K562 (cell line): Measurements from ENCODE around the gene CTXND1. TPM values are rescaled to one million over a fixed set of nuclear protein-coding genes. Genes with fewer than 3 reads are reported as not detected.

Experiments
- ATAC-seq: fragments of 200-7000 bp; cut with Tn5 transposase; 3 replicates; pipeline ENCODE4 v1.9.1; 2020; ENCODE audit warnings: moderate library complexity
- BruUV-seq: library from RNA; stranded (reverse); fragments of 400-500 nt; replicated peaks from 2 replicates; lab custom pipeline; 2021; lab: Mats Ljungman, UMichigan
- CTCF ChIA-PET: fragments of 300-600 bp; formaldehyde crosslinking; extraction: SDS; loops from one replicate; lab custom pipeline; 2021; ENCODE audit warnings: low intra/inter-chr PET ratio; lab: Yijun Ruan, JAX
- POLR2A ChIA-PET: fragments of 300-600, 350-650 bp; sonication (Branson Sonifier 250); formaldehyde crosslinking; extraction: SDS; loops from one replicate; lab custom pipeline; 2021; ENCODE audit warnings: antibody characterized with exemption, inconsistent platforms; lab: Yijun Ruan, JAX
- DNase-seq, 4 experiments: peaks; one replicate each; pipeline versions ENCODE4 v3.0.0 to v3.0.0-alpha.2; 2011 to 2018; ENCODE audit warnings: low spot score in 3 of 4, mixed read lengths in 3 of 4; ENCODE audit errors: extremely low read depth in 1 of 4
- FAIRE-seq: peaks from 2 replicates; lab custom pipeline; 2011; peaks lifted over from hg19 to GRCh38; lab: Jason Lieb, UNC
- H2AFZ ChIP-seq: 2 replicates; pipeline ENCODE4 v1.6.0; 2011; ENCODE audit warnings: low read depth, low read length, control low read depth, inconsistent platforms
- H3K27ac ChIP-seq: fragments of 200-600 bp; 3 replicates; pipeline ENCODE4 v1.8.0; 2011; ENCODE audit warnings: low read depth, mild to moderate bottlenecking, control low read depth, inconsistent platforms, low read length, moderate library complexity, mixed read lengths; ENCODE audit errors: extremely low read depth
- H3K27me3 ChIP-seq, 2 experiments: fragments of 300-600 bp in 1 of 2; 2 replicates in 1 of 2; 3 replicates in 1 of 2; pipeline versions ENCODE4 v1.6.0 to v1.8.0; 2011; ENCODE audit warnings: inconsistent platforms in 2 of 2, low read length in 2 of 2, mild to moderate bottlenecking in 1 of 2, mixed read lengths in 1 of 2, moderate library complexity in 1 of 2; ENCODE audit not compliant: control insufficient read depth in 2 of 2, insufficient read depth in 2 of 2
- H3K36me3 ChIP-seq: fragments of 300-600 bp; 3 replicates; pipeline ENCODE4 v1.8.0; 2011; ENCODE audit warnings: mild to moderate bottlenecking, low read length, inconsistent platforms; ENCODE audit not compliant: control insufficient read depth, insufficient read depth
- H3K4me1 ChIP-seq, 2 experiments: fragments of 200-600 bp in 1 of 2; replicated peaks in 1 of 2; 2 replicates in 1 of 2; 3 replicates in 1 of 2; pipeline versions ENCODE4 v1.5.1 to v1.8.0; 2011; ENCODE audit warnings: inconsistent platforms in 2 of 2, low read length in 2 of 2, mild to moderate bottlenecking in 1 of 2, mixed read lengths in 1 of 2, moderate library complexity in 1 of 2; ENCODE audit not compliant: control insufficient read depth in 2 of 2, insufficient read depth in 2 of 2
- H3K4me2 ChIP-seq: 2 replicates; pipeline ENCODE4 v1.6.1; 2011; ENCODE audit warnings: low read length, control low read depth, inconsistent platforms, mixed read lengths; ENCODE audit not compliant: insufficient read depth
- H3K4me3 ChIP-seq: fragments of 200-600 bp; sonication (generic), shearing (Covaris generic); 2 replicates; pipeline ENCODE4 v1.5.1; 2016; ENCODE audit warnings: control low read depth, inconsistent platforms
- H3K79me2 ChIP-seq: fragments of 200-600 bp; 3 replicates; pipeline ENCODE4 v1.8.0; 2011; ENCODE audit warnings: low read length, inconsistent platforms; ENCODE audit not compliant: control insufficient read depth, insufficient read depth
- H3K9ac ChIP-seq, 2 experiments: 2 replicates each; pipeline versions ENCODE4 v1.6.0 to v1.6.1; 2011; ENCODE audit warnings: low read depth in 2 of 2, low read length in 2 of 2, control low read depth in 1 of 2, inconsistent platforms in 1 of 2, mild to moderate bottlenecking in 1 of 2, mixed read lengths in 1 of 2; ENCODE audit not compliant: insufficient read depth in 1 of 2
- H3K9me1 ChIP-seq: one replicate; pipeline ENCODE4 v1.6.0; 2011; ENCODE audit warnings: inconsistent platforms, mild to moderate bottlenecking, low read length, moderate library complexity; ENCODE audit not compliant: control insufficient read depth, insufficient read depth
- H3K9me3 ChIP-seq: replicated peaks from 2 replicates; pipeline ENCODE4 v1.5.1; 2011; ENCODE audit warnings: low read depth, low read length, inconsistent platforms; ENCODE audit not compliant: control insufficient read depth, insufficient read depth
- H4K20me1 ChIP-seq: replicated peaks from 2 replicates; pipeline ENCODE4 v1.6.1; 2011; ENCODE audit warnings: low read length, inconsistent platforms, mixed read lengths; ENCODE audit not compliant: control insufficient read depth, insufficient read depth
- CAMTA2 ChIP-seq: fragments of 250-450 bp; sonication (Bioruptor Pico); conservative IDR thresholded peaks from 2 replicates; pipeline ENCODE4 v1.5.1; 2022
- EGR1 ChIP-seq: fragments of 450-650 bp; conservative IDR thresholded peaks from 2 replicates; pipeline ENCODE4 v1.6.1; 2017; ENCODE audit warnings: mild to moderate bottlenecking
- ELF1 ChIP-seq: fragments of 200-800 bp; sonication (Bioruptor generic); IDR thresholded peaks from 2 replicates; pipeline ENCODE4 v1.6.1; 2016; ENCODE audit warnings: missing genetic modification characterization, missing compliant biosample characterization
- HDAC1 ChIP-seq, 2 experiments: fragments of 450-650 bp; IDR thresholded peaks; 2 replicates each; pipeline ENCODE4 v1.6.1; 2016 to 2017; ENCODE audit warnings: inconsistent platforms in 1 of 2, mild to moderate bottlenecking in 1 of 2, moderate library complexity in 1 of 2
- NKRF ChIP-seq: fragments of 450-650 bp; IDR thresholded peaks from 2 replicates; pipeline ENCODE4 v1.6.1; 2016; ENCODE audit warnings: borderline replicate concordance
- PCBP2 ChIP-seq: fragments of 200-400 bp; formaldehyde crosslinking; IDR thresholded peaks from 2 replicates; pipeline ENCODE4 v1.6.1; 2018; ENCODE audit warnings: low read length, low read depth, mild to moderate bottlenecking, moderate library complexity; ENCODE audit not compliant: poor library complexity, severe bottlenecking
- PHF8 ChIP-seq: fragments of 200-600 bp; sonication (generic); IDR thresholded peaks from 2 replicates; pipeline ENCODE4 v1.6.1; 2012; ENCODE audit warnings: mixed run types, mild to moderate bottlenecking, inconsistent platforms, low read length, moderate library complexity, borderline replicate concordance
- POLR2A ChIP-seq: fragments of 450-650 bp; conservative IDR thresholded peaks from 2 replicates; pipeline ENCODE4 v1.6.1; 2016
- RBM17 ChIP-seq: fragments of 200-400 bp; formaldehyde crosslinking; IDR thresholded peaks from 2 replicates; pipeline ENCODE4 v1.6.1; 2017; ENCODE audit warnings: low read depth, mild to moderate bottlenecking, low read length, borderline replicate concordance
- SAP30 ChIP-seq: fragments of 200-600 bp; sonication (generic); IDR thresholded peaks from 2 replicates; pipeline ENCODE4 v1.6.1; 2012; ENCODE audit warnings: borderline replicate concordance, low read depth, mild to moderate bottlenecking, moderate library complexity, low read length, control low read depth, inconsistent platforms; ENCODE audit not compliant: insufficient read depth, poor library complexity, severe bottlenecking
- TAF1 ChIP-seq: IDR thresholded peaks from 2 replicates; pipeline ENCODE4 v1.6.1; 2011; ENCODE audit warnings: mild to moderate bottlenecking, low read length, moderate library complexity; ENCODE audit not compliant: insufficient read depth, control insufficient read depth, severe bottlenecking; ENCODE audit errors: extremely low read depth
- USF1 ChIP-seq: sonication (generic); formaldehyde crosslinking; IDR thresholded peaks from 2 replicates; pipeline ENCODE4 v1.9.0; 2022; ENCODE audit warnings: mild to moderate bottlenecking, missing genetic modification reagents
- ZNF24 ChIP-seq: fragments of 450-650 bp; IDR thresholded peaks from 2 replicates; pipeline ENCODE4 v1.6.1; 2016
- WGBS: fragments of 100-300 bp; shearing (Covaris generic); methylation state at CpG from one replicate; pipeline ENCODE4 v1.1.6; 2016; ENCODE audit warnings: low coverage, mixed read lengths; ENCODE audit not compliant: insufficient coverage; ENCODE audit errors: missing lambda C conversion rate; 5-methylcytosine and 5-hydroxymethylcytosine counted together
- in situ Hi-C: fragments of 300-500 bp; cut with MboI; formaldehyde crosslinking; loops from 4 replicates; pipeline ENCODE4 v1.15.0; 2018; ENCODE audit warnings: inconsistent platforms, mixed read lengths
- intact Hi-C: fragments of 100-400 bp; cut with micrococcal nuclease; formaldehyde crosslinking; loops from 2 replicates; pipeline ENCODE4 v1.14.2; 2022
- polyA plus RNA-seq, 8 experiments: library from polyadenylated mRNA; depleted of rRNA in 4 of 8; stranded (reverse) in 5 of 8; unstranded in 3 of 8; fragments of >200 nt; fragmentation: Nextera tagmentation in 2 of 8; fragmentation: Illumina TruSeq in 1 of 8; extraction: Ambion mirVana in 2 of 8; extraction: Trizol in 1 of 8; gene quantifications; 2 replicates each; pipeline versions ENCODE4 v1.2.1 to v1.2.3, GENCODE V29; 2011 to 2014; ENCODE audit warnings: inconsistent platforms in 1 of 8, missing spikeins in 1 of 8
- total RNA-seq, 7 experiments: library from RNA; depleted of rRNA in 6 of 7; stranded (reverse); fragments of >200 nt in 6 of 7; fragmentation: Illumina TruSeq in 2 of 7; extraction: Trizol in 2 of 7; gene quantifications; 2 replicates each; pipeline versions ENCODE4 v1.2.1 to v1.2.3, GENCODE V29; 2011 to 2021; ENCODE audit warnings: low replicate concordance in 1 of 7
- TF ChIP-seq, protein P1 (sequence below): sonication (generic); formaldehyde crosslinking; IDR thresholded peaks from 2 replicates; pipeline ENCODE4 v1.8.1; 2023; ENCODE audit warnings: mild to moderate bottlenecking, missing genetic modification reagents, moderate library complexity
- TF ChIP-seq, protein P2 (sequence below): sonication (generic); formaldehyde crosslinking; IDR thresholded peaks from 2 replicates; pipeline ENCODE4 v1.5.0; 2020; ENCODE audit warnings: missing genetic modification reagents

CTXND1 gene
- total and polyA plus RNA-seq, 9 of the 15 experiments (the other 6 are each of a cell fraction or from before 2014, with no cell fraction given), result 0.04 TPM; not detected in 7

- intact Hi-C loops (loop anchor here (10.0 kb wide), 1 partner anchor 258 kb away; the partner anchor contains the start of gene MTHFS), in situ Hi-C loops (loop anchor here (25.0 kb wide), 1 partner anchor 265 kb away; the partner anchor contains the start of gene MTHFS)
- ChIA-PET POLR2A (interaction anchor here (0.6 to 2.2 kb wide), 6 partner anchors 8 to 398 kb away, joined by 3 to 6 read pairs (median 4); no protein-coding TSS in a partner anchor), CTCF (no interaction called here)
- FAIRE-seq, result no peak
- Histone ChIP-seq H3K4me2 (peak overlapping the region; percentile 90), H3K9me3 (no peaks in the 10 kb centered on the region), H3K4me1 (peaks cover 32 to 47% of the 10 kb centered on the region in 2 experiments), H4K20me1 (no peaks in the 10 kb centered on the region), H2AFZ (peak overlapping the region; percentile 91), H3K27ac (peak overlapping the region; percentile 68; the same call in 2 of the 3 replicates), H3K36me3 (peaks cover 20% of the 10 kb centered on the region; the same call in 1 of the 3 replicates), H3K4me3 (peak overlapping the region; percentile 58), H3K9ac (peak overlapping the region; percentile 53 to 93), H3K9me1 (no peaks in the 10 kb centered on the region), H3K27me3 (no peaks in the 10 kb centered on the region), H3K79me2 (peaks cover 33% of the 10 kb centered on the region)
- peak; percentile 96 to 98 (median 97) for DNase-seq
- no TSS peak for BruUV-seq
- ATAC-seq, result peak; percentile 75
- under 1% methylated on average over 7 of the region's 41 CpGs for WGBS
- TF ChIP-seq POLR2A (peak; percentile 60), CAMTA2 (CRISPR knock-in tag) (no peak), RBM17 (no peak), ZNF24 (no peak), PCBP2 (no peak), EGR1 (0 out of 2 replicates have a peak, but pooled peaks have one; percentile 24), NKRF (peak; percentile 77), USF1 (CRISPR knock-in tag) (peak; percentile 28; the same call in 1 of the 2 replicates), SAP30 (peak; percentile 52), HDAC1 (IDR thresholded peaks at IDR 0.05) (peak in 1 of 2 experiments; percentile 72; a peak in 2 of 4 replicates), PHF8 (peak; percentile 31; the same call in 1 of the 2 replicates), TAF1 (peak; percentile 11), ELF1 (tag) (0 out of 2 replicates have a peak, but pooled peaks have one; percentile 31)
- TF ChIP-seq, protein P1, sequence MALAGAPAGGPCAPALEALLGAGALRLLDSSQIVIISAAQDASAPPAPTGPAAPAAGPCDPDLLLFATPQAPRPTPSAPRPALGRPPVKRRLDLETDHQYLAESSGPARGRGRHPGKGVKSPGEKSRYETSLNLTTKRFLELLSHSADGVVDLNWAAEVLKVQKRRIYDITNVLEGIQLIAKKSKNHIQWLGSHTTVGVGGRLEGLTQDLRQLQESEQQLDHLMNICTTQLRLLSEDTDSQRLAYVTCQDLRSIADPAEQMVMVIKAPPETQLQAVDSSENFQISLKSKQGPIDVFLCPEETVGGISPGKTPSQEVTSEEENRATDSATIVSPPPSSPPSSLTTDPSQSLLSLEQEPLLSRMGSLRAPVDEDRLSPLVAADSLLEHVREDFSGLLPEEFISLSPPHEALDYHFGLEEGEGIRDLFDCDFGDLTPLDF (CRISPR knock-in tag), result no peak
- TF ChIP-seq, protein P2, sequence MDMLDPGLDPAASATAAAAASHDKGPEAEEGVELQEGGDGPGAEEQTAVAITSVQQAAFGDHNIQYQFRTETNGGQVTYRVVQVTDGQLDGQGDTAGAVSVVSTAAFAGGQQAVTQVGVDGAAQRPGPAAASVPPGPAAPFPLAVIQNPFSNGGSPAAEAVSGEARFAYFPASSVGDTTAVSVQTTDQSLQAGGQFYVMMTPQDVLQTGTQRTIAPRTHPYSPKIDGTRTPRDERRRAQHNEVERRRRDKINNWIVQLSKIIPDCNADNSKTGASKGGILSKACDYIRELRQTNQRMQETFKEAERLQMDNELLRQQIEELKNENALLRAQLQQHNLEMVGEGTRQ (CRISPR knock-in tag), result peak; percentile 53
These were observed 99.7 kb downstream of the CTXND1 start for GRCh38 chr15:80152180-80152895.
